Dendritic cell treated with granulocyte-macrophage colony-stimulating factor and Interleukin-4, amounts not matched to agents 40 ng/mL and 50 ng/mL, for 4 days (primary cell): Measurements from ENCODE around the gene ZNF79.

Source experiments
- H3K27ac Mint-ChIP-seq: one replicate; pipeline ENCODE4 v1.8.0; 2022; ENCODE audit warnings: mild to moderate bottlenecking, mixed read lengths
- H3K27me3 Mint-ChIP-seq: one replicate; pipeline ENCODE4 v1.8.0; 2022; ENCODE audit warnings: mild to moderate bottlenecking, mixed read lengths
- H3K36me3 Mint-ChIP-seq: one replicate; pipeline ENCODE4 v1.8.0; 2022; ENCODE audit warnings: low read depth, mixed read lengths
- H3K4me1 Mint-ChIP-seq: one replicate; pipeline ENCODE4 v1.8.0; 2022; ENCODE audit warnings: low read depth, mixed read lengths
- H3K4me3 Mint-ChIP-seq: one replicate; pipeline ENCODE4 v1.8.0; 2022; ENCODE audit warnings: mild to moderate bottlenecking, moderate library complexity, mixed read lengths
- H3K9me3 Mint-ChIP-seq: one replicate; pipeline ENCODE4 v1.8.0; 2022; ENCODE audit warnings: mixed read lengths
- intact Hi-C: fragments of 100-400 bp; cut with micrococcal nuclease; formaldehyde crosslinking; loops from one replicate; pipeline ENCODE4 v1.15.0; 2022

The ZNF79 gene

GRCh38 chr9:127470662-127471061 lies 46.5 kb downstream of the ZNF79 start:
- H3K4me3 Mint-ChIP-seq = no peak overlapping the region
- H3K4me1 Mint-ChIP-seq = no peaks in the 10 kb centered on the region
- intact Hi-C loops = no loop called here
- no peaks in the 10 kb centered on the region for H3K9me3 Mint-ChIP-seq
- H3K36me3 Mint-ChIP-seq = peaks cover 72% of the 10 kb centered on the region
- no peak overlapping the region for H3K27ac Mint-ChIP-seq
- H3K27me3 Mint-ChIP-seq = no peaks in the 10 kb centered on the region

GRCh38 chr9:127473501-127473900 lies 49.3 kb downstream of the ZNF79 start:
- Mint-ChIP-seq H3K36me3 (peaks cover 69% of the 10 kb centered on the region), H3K4me1 (no peaks in the 10 kb centered on the region), H3K9me3 (no peaks in the 10 kb centered on the region), H3K27ac (no peak overlapping the region), H3K4me3 (no peak overlapping the region), H3K27me3 (no peaks in the 10 kb centered on the region)
- intact Hi-C loops = no loop called here

- Mint-ChIP-seq H3K9me3 (no peaks in the 10 kb centered on the region), H3K36me3 (peaks cover 71% of the 10 kb centered on the region), H3K27ac (no peak overlapping the region), H3K27me3 (no peaks in the 10 kb centered on the region), H3K4me1 (no peaks in the 10 kb centered on the region), H3K4me3 (no peak overlapping the region)
- intact Hi-C loops = no loop called here
These were observed 49.8 kb downstream of the ZNF79 start for GRCh38 chr9:127473932-127474331.

GRCh38 chr9:127474592-127474991 lies 50.4 kb downstream of the ZNF79 start:
- H3K9me3 Mint-ChIP-seq = no peaks in the 10 kb centered on the region
- intact Hi-C loops = no loop called here
- H3K27ac Mint-ChIP-seq = no peak overlapping the region
- H3K4me3 Mint-ChIP-seq = no peak overlapping the region
- H3K36me3 Mint-ChIP-seq = peaks cover 71% of the 10 kb centered on the region
- H3K27me3 Mint-ChIP-seq = no peaks in the 10 kb centered on the region
- no peaks in the 10 kb centered on the region for H3K4me1 Mint-ChIP-seq

GRCh38 chr9:127479507-127480081 lies 55.4 kb downstream of the ZNF79 start:
- intact Hi-C loops = no loop called here
- Mint-ChIP-seq H3K36me3 (peaks cover 88% of the 10 kb centered on the region), H3K27ac (no peak overlapping the region)

GRCh38 chr9:127482662-127483061 lies 58.5 kb downstream of the ZNF79 start:
- Mint-ChIP-seq H3K36me3 (peaks cover 94% of the 10 kb centered on the region), H3K9me3 (no peaks in the 10 kb centered on the region), H3K27ac (no peak overlapping the region), H3K27me3 (no peaks in the 10 kb centered on the region), H3K4me3 (no peak overlapping the region), H3K4me1 (no peaks in the 10 kb centered on the region)
- intact Hi-C loops = no loop called here

More at GRCh38 chr9:127479507-127480081, 55.4 kb downstream of the ZNF79 start:
- Mint-ChIP-seq H3K9me3 (no peaks in the 10 kb centered on the region), H3K27me3 (no peaks in the 10 kb centered on the region), H3K4me3 (no peak overlapping the region), H3K4me1 (no peaks in the 10 kb centered on the region)

GRCh38 chr9:127485995-127486394 lies 61.8 kb downstream of the ZNF79 start:
- intact Hi-C loops = no loop called here
- Mint-ChIP-seq H3K4me1 (no peaks in the 10 kb centered on the region), H3K4me3 (no peak overlapping the region), H3K9me3 (no peaks in the 10 kb centered on the region), H3K27ac (no peak overlapping the region), H3K36me3 (peaks cover 94% of the 10 kb centered on the region), H3K27me3 (no peaks in the 10 kb centered on the region)

- H3K27ac Mint-ChIP-seq = no peak overlapping the region
- H3K36me3 Mint-ChIP-seq = peaks cover 98% of the 10 kb centered on the region
- H3K4me1 Mint-ChIP-seq = no peaks in the 10 kb centered on the region
- H3K9me3 Mint-ChIP-seq = no peaks in the 10 kb centered on the region
- no peaks in the 10 kb centered on the region for H3K27me3 Mint-ChIP-seq
- intact Hi-C loops = no loop called here
- no peak overlapping the region for H3K4me3 Mint-ChIP-seq
These were observed 64.8 kb downstream of the ZNF79 start for GRCh38 chr9:127488946-127489345.

GRCh38 chr9:127489471-127490115 lies 65.4 kb downstream of the ZNF79 start:
- Mint-ChIP-seq H3K36me3 (peaks cover 98% of the 10 kb centered on the region), H3K9me3 (no peaks in the 10 kb centered on the region), H3K27ac (no peak overlapping the region), H3K4me1 (no peaks in the 10 kb centered on the region), H3K4me3 (no peak overlapping the region), H3K27me3 (no peaks in the 10 kb centered on the region)
- intact Hi-C loops = no loop called here

GRCh38 chr9:127490535-127491230 lies 66.5 kb downstream of the ZNF79 start:
- H3K27me3 Mint-ChIP-seq = no peaks in the 10 kb centered on the region
- no peak overlapping the region for H3K4me3 Mint-ChIP-seq
- H3K4me1 Mint-ChIP-seq = no peaks in the 10 kb centered on the region
- intact Hi-C loops = no loop called here
- H3K9me3 Mint-ChIP-seq = no peaks in the 10 kb centered on the region
- no peak overlapping the region for H3K27ac Mint-ChIP-seq
- H3K36me3 Mint-ChIP-seq = peaks cover 100% of the 10 kb centered on the region

- peaks cover 100% of the 10 kb centered on the region for H3K36me3 Mint-ChIP-seq
- intact Hi-C loops = no loop called here
- H3K27ac Mint-ChIP-seq = no peak overlapping the region
- no peaks in the 10 kb centered on the region for H3K4me1 Mint-ChIP-seq
- H3K27me3 Mint-ChIP-seq = no peaks in the 10 kb centered on the region
- no peak overlapping the region for H3K4me3 Mint-ChIP-seq
- H3K9me3 Mint-ChIP-seq = no peaks in the 10 kb centered on the region
These were observed 67.3 kb downstream of the ZNF79 start for GRCh38 chr9:127491516-127491915.

GRCh38 chr9:127492616-127493015 lies 68.4 kb downstream of the ZNF79 start:
- H3K36me3 Mint-ChIP-seq = peaks cover 100% of the 10 kb centered on the region
- H3K4me1 Mint-ChIP-seq = peaks cover 2% of the 10 kb centered on the region
- intact Hi-C loops = no loop called here
- no peak overlapping the region for H3K4me3 Mint-ChIP-seq
- no peaks in the 10 kb centered on the region for H3K27me3 Mint-ChIP-seq
- no peak overlapping the region for H3K27ac Mint-ChIP-seq
- H3K9me3 Mint-ChIP-seq = no peaks in the 10 kb centered on the region

- Mint-ChIP-seq H3K36me3 (peaks cover 100% of the 10 kb centered on the region), H3K27me3 (no peaks in the 10 kb centered on the region), H3K9me3 (no peaks in the 10 kb centered on the region), H3K4me3 (no peak overlapping the region), H3K27ac (no peak overlapping the region), H3K4me1 (peaks cover 6% of the 10 kb centered on the region)
- intact Hi-C loops = no loop called here
These were observed 69.6 kb downstream of the ZNF79 start for GRCh38 chr9:127493592-127494303.

GRCh38 chr9:127494304-127494702 lies 70.1 kb downstream of the ZNF79 start:
- Mint-ChIP-seq H3K4me3 (no peak overlapping the region), H3K4me1 (peaks cover 6% of the 10 kb centered on the region), H3K27me3 (no peaks in the 10 kb centered on the region), H3K36me3 (peaks cover 100% of the 10 kb centered on the region), H3K27ac (no peak overlapping the region), H3K9me3 (no peaks in the 10 kb centered on the region)
- intact Hi-C loops = no loop called here
